HepG2 (cell line): ENCODE results near the gene ZBTB7C.

Source experiments
- EZH2 ChIP-seq: conservative IDR thresholded peaks from 2 replicates; pipeline ENCODE4 v1.6.1; 2012; ENCODE audit warnings: mild to moderate bottlenecking, low read depth, low read length, moderate library complexity
- NFIC ChIP-seq: IDR thresholded peaks from 2 replicates; pipeline ENCODE4 v1.6.1; 2012; ENCODE audit warnings: mild to moderate bottlenecking, low read length, inconsistent platforms
- NR2C2 ChIP-seq: sonication (generic); formaldehyde crosslinking; IDR thresholded peaks from 2 replicates; pipeline ENCODE4 v1.4.0; 2020; ENCODE audit warnings: missing genetic modification reagents, mild to moderate bottlenecking, moderate library complexity, borderline replicate concordance
- POLR2AphosphoS5 ChIP-seq: IDR thresholded peaks from 2 replicates; pipeline ENCODE4 v1.6.1; 2012; ENCODE audit warnings: low read depth, low read length
- RAD21 ChIP-seq: fragments of 450-650 bp; formaldehyde crosslinking; IDR thresholded peaks from 2 replicates; pipeline ENCODE4 v1.5.0; 2020; ENCODE audit warnings: mild to moderate bottlenecking
- REST ChIP-seq, 2 experiments: IDR thresholded peaks; 2 replicates each; pipeline ENCODE4 v1.6.1; 2011 to 2012; ENCODE audit warnings: low read length in 2 of 2, borderline replicate concordance in 1 of 2, low read depth in 1 of 2, mild to moderate bottlenecking in 1 of 2, moderate library complexity in 1 of 2
- RFX1 ChIP-seq: fragments of 450-650 bp; IDR thresholded peaks from 2 replicates; pipeline ENCODE4 v1.6.1; 2017
- SETDB1 ChIP-seq: sonication (generic); formaldehyde crosslinking; IDR thresholded peaks from 2 replicates; pipeline ENCODE4 v1.5.1; 2020; ENCODE audit warnings: missing genetic modification reagents, mild to moderate bottlenecking, borderline replicate concordance
- SP1 ChIP-seq, 2 experiments: fragments of 450-650 bp in 1 of 2; sonication (generic) in 1 of 2; formaldehyde crosslinking in 1 of 2; IDR thresholded peaks; 2 replicates each; pipeline versions ENCODE4 v1.4.0 to v1.6.1; 2016 to 2020; ENCODE audit warnings: missing genetic modification reagents in 1 of 2
- SRF ChIP-seq: IDR thresholded peaks from 2 replicates; pipeline ENCODE4 v1.6.1; 2011; ENCODE audit warnings: mild to moderate bottlenecking, low read depth, low read length, moderate library complexity
- THAP7 ChIP-seq: sonication (generic); formaldehyde crosslinking; IDR thresholded peaks from 2 replicates; pipeline ENCODE4 v1.8.1; 2023; ENCODE audit warnings: mild to moderate bottlenecking, missing genetic modification reagents
- ZNF317 ChIP-seq: sonication (generic); formaldehyde crosslinking; IDR thresholded peaks from 2 replicates; pipeline ENCODE4 v1.5.0; 2020; ENCODE audit warnings: mild to moderate bottlenecking, missing genetic modification reagents
- ZNF687 ChIP-seq: sonication (generic); formaldehyde crosslinking; IDR thresholded peaks from 2 replicates; pipeline ENCODE4 v1.5.1; 2020; ENCODE audit warnings: mild to moderate bottlenecking, missing genetic modification reagents, moderate library complexity

GRCh38 chr18:48021273-48021914 lies 387.8 kb downstream of the ZBTB7C start:
- TF ChIP-seq ZNF687 (CRISPR knock-in tag) (no peak), SRF (no peak), REST (IDR thresholded peaks at IDR 0.05; ENCODE audit: borderline replicate concordance in 1 of 2, low read depth in 1 of 2, low read length in 2 of 2) (no peak), THAP7 (CRISPR knock-in tag) (no peak), RFX1 (no peak), EZH2 (no peak), POLR2AphosphoS5 (no peak), NR2C2 (no peak), SP1 (IDR thresholded peaks at IDR 0.05) (no peak), SP1 (CRISPR knock-in tag; IDR thresholded peaks at IDR 0.05) (no peak), NFIC (no peak), RAD21 (no peak), ZNF317 (CRISPR knock-in tag) (no peak), SETDB1 (CRISPR knock-in tag) (no peak)
